GM12864 (cell line): ENCODE data around the gene JKAMP.

Source experiments
- DNase-seq: peaks from one replicate; pipeline ENCODE4 v3.0.0-alpha.2; 2011; ENCODE audit warnings: low read depth
- H3K4me3 ChIP-seq: 2 replicates; pipeline ENCODE4 v1.5.1; 2011; ENCODE audit warnings: mild to moderate bottlenecking, low read depth, low read length, control low read depth
- CTCF ChIP-seq: IDR thresholded peaks from 2 replicates; pipeline ENCODE4 v1.5.1; 2011; ENCODE audit warnings: low read depth, mild to moderate bottlenecking, moderate library complexity, low read length, control low read depth, inconsistent platforms; ENCODE audit errors: missing control alignments

Gene JKAMP

GRCh38 chr14:59451849-59452248, 32.5 kb upstream of the JKAMP start:
- H3K4me3 ChIP-seq = no peak overlapping the region
- TF ChIP-seq CTCF = no peak
- DNase-seq = no peak

- no peak for DNase-seq
- H3K4me3 ChIP-seq = no peak overlapping the region
Measured at GRCh38 chr14:59454139-59454538, 30.2 kb upstream of the JKAMP start.

DNA sequence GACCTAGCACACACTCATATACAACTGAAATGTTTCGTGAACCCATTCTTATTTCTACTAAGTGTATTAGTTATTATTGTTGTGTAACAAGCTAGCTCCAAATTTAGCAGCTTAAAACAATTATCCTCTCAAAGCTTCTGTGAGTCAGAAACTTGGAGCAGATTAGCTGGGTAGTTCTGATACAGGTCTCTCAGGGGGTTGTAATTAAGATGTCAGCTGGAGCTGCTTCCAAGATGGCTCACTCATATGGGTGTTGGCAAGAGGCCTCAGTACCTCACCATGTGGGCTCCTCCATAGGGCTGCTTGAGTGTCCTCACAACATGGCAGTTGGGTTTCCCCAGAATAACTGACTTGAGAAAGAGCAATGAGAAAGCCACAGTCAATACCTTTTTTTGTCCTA, 28.9 kb upstream of the JKAMP start:
- H3K4me3 ChIP-seq = no peak overlapping the region
- TF ChIP-seq CTCF = no peak
- no peak for DNase-seq

More at GRCh38 chr14:59454139-59454538, 30.2 kb upstream of the JKAMP start:
- TF ChIP-seq CTCF = no peak

GRCh38 chr14:59458486-59458885, 25.8 kb upstream of the JKAMP start:
- no peak for TF ChIP-seq CTCF
- no peak overlapping the region for H3K4me3 ChIP-seq
- DNase-seq = no peak

GRCh38 chr14:59460378-59460777, 23.9 kb upstream of the JKAMP start:
- no peak for DNase-seq
- no peak for TF ChIP-seq CTCF
- H3K4me3 ChIP-seq = no peak overlapping the region

- DNase-seq = no peak
- no peak overlapping the region for H3K4me3 ChIP-seq
- TF ChIP-seq CTCF = no peak
Measured at GRCh38 chr14:59461891-59462290, 22.4 kb upstream of the JKAMP start.

- H3K4me3 ChIP-seq = peak overlapping the region; percentile 76
- no peak for DNase-seq
- no peak for TF ChIP-seq CTCF
Measured at GRCh38 chr14:59463787-59464485, 20.4 kb upstream of the JKAMP start.
